Measurements from ENCODE around the gene TRIM28. TPM values are rescaled to one million over a fixed set of nuclear protein-coding genes. Genes with fewer than 3 reads are reported as not detected.
A peak's percentile ranks its signal among the peaks of the same experiment; 100 is the strongest.
"Not testable (repeated sequence)": the region's sequence is repeated elsewhere in the genome, so short reads cannot be mapped to it uniquely, and the experiment has no call there.

Gene TRIM28
- total RNA-seq (2014; rRNA removed; shearing (Covaris generic); ENCODE audit: low replicate concordance) = 542 and 662 TPM in 2 replicates

- peak; percentile 100 for DNase-seq (ENCODE audit: low read depth)
- in situ Hi-C loops (cut with HindIII; ENCODE audit: low pct_unique_long_range_greater_than_20kb, low sequenced_read_pairs) = no loop called here
Observed at GRCh38 chr19:58543826-58544590, at the start of gene TRIM28. Gene TRIM28 (plus strand): TSS chr19:58544064. CDS start chr19:58544758, 694 bp downstream.

GRCh38 chr19:58497634-58498170 lies 46.2 kb upstream of the TRIM28 start:
- in situ Hi-C loops (cut with HindIII; ENCODE audit: low pct_unique_long_range_greater_than_20kb, low sequenced_read_pairs) = no loop called here

GRCh38 chr19:58498316-58499020 lies 45.4 kb upstream of the TRIM28 start:
- DNase-seq (ENCODE audit: low read depth) = no peak
- in situ Hi-C loops (cut with HindIII; ENCODE audit: low pct_unique_long_range_greater_than_20kb, low sequenced_read_pairs) = no loop called here

More at GRCh38 chr19:58497634-58498170, 46.2 kb upstream of the TRIM28 start:
- DNase-seq (ENCODE audit: low read depth) = no peak

- in situ Hi-C loops (cut with HindIII; ENCODE audit: low pct_unique_long_range_greater_than_20kb, low sequenced_read_pairs) = no loop called here
- DNase-seq (ENCODE audit: low read depth) = peak; percentile 98
Observed at GRCh38 chr19:58499021-58499927, 44.6 kb upstream of the TRIM28 start.

- no peak for DNase-seq (ENCODE audit: low read depth)
- in situ Hi-C loops (cut with HindIII; ENCODE audit: low pct_unique_long_range_greater_than_20kb, low sequenced_read_pairs) = no loop called here
Observed at GRCh38 chr19:58500242-58500641, 43.6 kb upstream of the TRIM28 start.

- DNase-seq (ENCODE audit: low read depth); in situ Hi-C loops (cut with HindIII; ENCODE audit: low pct_unique_long_range_greater_than_20kb, low sequenced_read_pairs): not testable (repeated sequence)
Observed at GRCh38 chr19:58507602-58508223, 36.2 kb upstream of the TRIM28 start.

DNA sequence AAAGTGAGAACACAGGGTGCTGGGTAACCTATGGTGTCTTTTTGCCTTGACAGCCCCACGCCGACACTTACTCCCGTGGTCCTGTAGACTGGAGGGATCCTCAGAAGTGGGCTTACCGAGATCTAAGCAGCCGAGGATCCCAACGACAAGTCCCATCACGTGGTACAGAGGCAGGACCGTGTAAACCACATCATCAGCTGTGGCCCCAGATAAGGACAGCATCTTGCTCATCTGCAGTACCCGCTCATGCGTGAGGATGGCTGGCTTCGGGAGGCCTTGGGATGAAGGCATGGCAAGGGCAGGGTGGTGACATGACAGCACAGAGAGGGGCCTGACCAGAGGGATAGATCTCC lies 34.2 kb upstream of the TRIM28 start:
- DNase-seq (ENCODE audit: low read depth) = no peak
- in situ Hi-C loops (cut with HindIII; ENCODE audit: low pct_unique_long_range_greater_than_20kb, low sequenced_read_pairs) = no loop called here

GRCh38 chr19:58510084-58510862 lies 33.6 kb upstream of the TRIM28 start:
- in situ Hi-C loops (cut with HindIII; ENCODE audit: low pct_unique_long_range_greater_than_20kb, low sequenced_read_pairs) = no loop called here

GRCh38 chr19:58511353-58512208 lies 32.3 kb upstream of the TRIM28 start, which contains the start of gene SLC27A5:
Gene SLC27A5 (minus strand): TSS chr19:58511992. CDS start chr19:58511955, 37 bp downstream.
- no peak for DNase-seq (ENCODE audit: low read depth)
- in situ Hi-C loops (cut with HindIII; ENCODE audit: low pct_unique_long_range_greater_than_20kb, low sequenced_read_pairs) = no loop called here

More at GRCh38 chr19:58510084-58510862, 33.6 kb upstream of the TRIM28 start:
- DNase-seq (ENCODE audit: low read depth) = no peak

GRCh38 chr19:58513213-58513693 lies 30.6 kb upstream of the TRIM28 start:
- in situ Hi-C loops (cut with HindIII; ENCODE audit: low pct_unique_long_range_greater_than_20kb, low sequenced_read_pairs) = no loop called here
- DNase-seq (ENCODE audit: low read depth) = no peak

GRCh38 chr19:58513694-58514563 lies 29.9 kb upstream of the TRIM28 start:
- DNase-seq (ENCODE audit: low read depth) = peak; percentile 79
- in situ Hi-C loops (cut with HindIII; ENCODE audit: low pct_unique_long_range_greater_than_20kb, low sequenced_read_pairs) = no loop called here

GRCh38 chr19:58514564-58515022 lies 29.3 kb upstream of the TRIM28 start:
- no peak for DNase-seq (ENCODE audit: low read depth)
- in situ Hi-C loops (cut with HindIII; ENCODE audit: low pct_unique_long_range_greater_than_20kb, low sequenced_read_pairs) = no loop called here

- in situ Hi-C loops (cut with HindIII; ENCODE audit: low pct_unique_long_range_greater_than_20kb, low sequenced_read_pairs) = no loop called here
- DNase-seq (ENCODE audit: low read depth) = no peak
Observed at GRCh38 chr19:58515259-58515658, 28.6 kb upstream of the TRIM28 start.

DNA sequence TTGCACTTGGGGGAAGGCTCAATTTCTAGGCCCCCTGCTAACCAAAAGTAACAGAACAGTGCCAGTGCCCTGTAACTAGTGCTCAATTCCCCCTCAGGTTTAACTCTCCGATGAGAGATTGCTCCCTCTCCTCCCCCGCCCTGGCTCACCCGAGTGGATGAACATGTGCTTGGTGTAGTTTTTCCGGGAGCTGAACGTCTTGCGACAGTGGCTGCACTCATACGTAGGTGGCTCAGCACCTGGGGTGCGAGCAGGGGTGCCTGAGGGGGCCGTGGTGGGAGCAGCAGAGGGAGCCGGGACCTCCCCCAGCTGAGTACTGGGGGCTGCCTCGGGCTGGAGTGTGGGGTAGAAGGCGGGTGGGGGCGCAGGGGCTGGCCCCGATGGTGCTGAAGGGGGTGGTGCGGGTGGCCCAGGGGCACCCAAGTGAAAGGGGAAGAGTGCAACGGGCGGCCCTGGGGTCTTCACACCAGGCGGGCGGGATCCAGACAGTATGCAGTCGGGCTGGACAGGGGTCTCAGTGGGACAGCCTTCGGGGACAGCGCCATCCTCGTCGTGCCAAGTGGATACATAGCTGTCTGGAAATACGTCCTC lies 27.5 kb upstream of the TRIM28 start:
- in situ Hi-C loops (cut with HindIII; ENCODE audit: low pct_unique_long_range_greater_than_20kb, low sequenced_read_pairs) = no loop called here
- DNase-seq (ENCODE audit: low read depth) = no peak

All from Caki2 (cell line).